Large intestine (tissue), 3 donors: ENCODE data around the gene PIGT. TPM values are rescaled to one million over a fixed set of nuclear protein-coding genes. Genes with fewer than 3 reads are reported as not detected.

ENCODE experiments used
- DNase-seq, 2 donors: peaks; one replicate each; pipeline versions ENCODE4 v3.0.0 to v3.0.0-alpha.2; 2013
- H3K27ac ChIP-seq: one replicate; pipeline ENCODE4 v1.5.1; 2013; ENCODE audit warnings: low read length
- H3K27me3 ChIP-seq: 2 replicates; pipeline ENCODE4 v1.6.1; 2013; ENCODE audit warnings: low read length; ENCODE audit not compliant: control insufficient read depth, insufficient read depth
- H3K36me3 ChIP-seq: 2 replicates; pipeline ENCODE4 v1.6.1; 2013; ENCODE audit warnings: low read length; ENCODE audit not compliant: control insufficient read depth, insufficient read depth
- H3K4me1 ChIP-seq: one replicate; pipeline ENCODE4 v1.6.1; 2013; ENCODE audit warnings: low read length; ENCODE audit not compliant: control insufficient read depth, insufficient read depth
- H3K4me3 ChIP-seq: one replicate; pipeline ENCODE4 v1.5.1; 2013; ENCODE audit warnings: low read length
- H3K9me3 ChIP-seq: one replicate; pipeline ENCODE4 v1.6.1; 2013; ENCODE audit warnings: mild to moderate bottlenecking, low read depth, low read length, moderate library complexity; ENCODE audit not compliant: control insufficient read depth
- WGBS: methylation state at CpG from one replicate; pipeline ENCODE4 v1.1.5; 2013; ENCODE audit warnings: low lambda C conversion rate; ENCODE audit not compliant: insufficient coverage; 5-methylcytosine and 5-hydroxymethylcytosine counted together
- polyA plus RNA-seq: library from polyadenylated mRNA; unstranded; fragments of 120-200 nt; gene quantifications from one replicate; pipeline ENCODE4 v1.2.1, GENCODE V29; 2013

PIGT gene
- polyA plus RNA-seq, 1 donor: 91.6 TPM

- Histone ChIP-seq H3K36me3 (peaks cover 2% of the 10 kb centered on the region), H3K9me3 (no peaks in the 10 kb centered on the region)
- no CpG with 5 or more reads among the region's 7 CpGs for WGBS
Observed at GRCh38 chr20:45395114-45395415, 20.9 kb upstream of the PIGT start.

GRCh38 chr20:45399018-45399417, 16.9 kb upstream of the PIGT start:
- H3K27ac ChIP-seq: no peak overlapping the region
- 100% methylated on average over 1 of the region's 1 CpG for WGBS
- H3K4me1 ChIP-seq: no peaks in the 10 kb centered on the region
- DNase-seq: no peak
- no peak overlapping the region for H3K4me3 ChIP-seq
- no peaks in the 10 kb centered on the region for H3K27me3 ChIP-seq
- H3K36me3 ChIP-seq: peaks cover 2% of the 10 kb centered on the region
- H3K9me3 ChIP-seq: peaks cover 5% of the 10 kb centered on the region

More at GRCh38 chr20:45395114-45395415, 20.9 kb upstream of the PIGT start:
- Histone ChIP-seq H3K4me3 (no peak overlapping the region), H3K27me3 (no peaks in the 10 kb centered on the region), H3K27ac (no peak overlapping the region), H3K4me1 (no peaks in the 10 kb centered on the region)
- DNase-seq: no peak

GRCh38 chr20:45400346-45401031, 15.5 kb upstream of the PIGT start:
- H3K27me3 ChIP-seq: peaks cover 3% of the 10 kb centered on the region
- no peak overlapping the region for H3K4me3 ChIP-seq
- no peak for DNase-seq
- WGBS: no CpG with 5 or more reads among the region's 6 CpGs
- peaks cover 2% of the 10 kb centered on the region for H3K4me1 ChIP-seq
- H3K27ac ChIP-seq: no peak overlapping the region
- peaks cover 5% of the 10 kb centered on the region for H3K9me3 ChIP-seq
- H3K36me3 ChIP-seq: no peaks in the 10 kb centered on the region

GRCh38 chr20:45402946-45403345, 13.0 kb upstream of the PIGT start:
- Histone ChIP-seq H3K4me3 (no peak overlapping the region), H3K36me3 (no peaks in the 10 kb centered on the region), H3K27ac (no peak overlapping the region), H3K9me3 (peaks cover 5% of the 10 kb centered on the region), H3K27me3 (peaks cover 15% of the 10 kb centered on the region), H3K4me1 (peaks cover 8% of the 10 kb centered on the region)
- DNase-seq: no peak
- WGBS: no CpG with 5 or more reads among the region's 1 CpG

GRCh38 chr20:45404438-45404837, 11.5 kb upstream of the PIGT start:
- Histone ChIP-seq H3K27me3 (peaks cover 15% of the 10 kb centered on the region), H3K27ac (no peak overlapping the region), H3K9me3 (peaks cover 5% of the 10 kb centered on the region), H3K4me1 (peaks cover 8% of the 10 kb centered on the region), H3K4me3 (no peak overlapping the region), H3K36me3 (peaks cover 5% of the 10 kb centered on the region)
- no peak for DNase-seq
- no CpG with 5 or more reads among the region's 1 CpG for WGBS

- peak overlapping the region; percentile 82 for H3K4me3 ChIP-seq
- no CpG with 5 or more reads among the region's 49 CpGs for WGBS
- H3K9me3 ChIP-seq: peaks cover under 1% of the 10 kb centered on the region
- peak in 1 of 2 donors; percentile 46 for DNase-seq
- H3K36me3 ChIP-seq: peaks cover 17% of the 10 kb centered on the region
- peak overlapping the region; percentile 22 for H3K27ac ChIP-seq
- peaks cover 15% of the 10 kb centered on the region for H3K27me3 ChIP-seq
- H3K4me1 ChIP-seq: peaks cover 14% of the 10 kb centered on the region
Observed at GRCh38 chr20:45405571-45406259, 10.2 kb upstream of the PIGT start.

GRCh38 chr20:45406260-45407066, 9.5 kb upstream of the PIGT start:
- peak overlapping the region; percentile 33 for H3K27ac ChIP-seq
- no peaks in the 10 kb centered on the region for H3K9me3 ChIP-seq
- H3K4me1 ChIP-seq: peaks cover 17% of the 10 kb centered on the region
- no CpG with 5 or more reads among the region's 87 CpGs for WGBS
- H3K27me3 ChIP-seq: peaks cover 15% of the 10 kb centered on the region
- DNase-seq: peak; percentile 24 to 73
- H3K4me3 ChIP-seq: peak overlapping the region; percentile 82
- H3K36me3 ChIP-seq: peaks cover 17% of the 10 kb centered on the region

GRCh38 chr20:45407067-45407745, 8.7 kb upstream of the PIGT start:
- peak overlapping the region; percentile 33 for H3K27ac ChIP-seq
- peak; percentile 29 to 61 for DNase-seq
- peaks cover 17% of the 10 kb centered on the region for H3K36me3 ChIP-seq
- no CpG with 5 or more reads among the region's 30 CpGs for WGBS
- H3K4me1 ChIP-seq: peaks cover 20% of the 10 kb centered on the region
- no peaks in the 10 kb centered on the region for H3K9me3 ChIP-seq
- H3K4me3 ChIP-seq: peak overlapping the region; percentile 82
- H3K27me3 ChIP-seq: peaks cover 15% of the 10 kb centered on the region

- H3K9me3 ChIP-seq: no peaks in the 10 kb centered on the region
- H3K36me3 ChIP-seq: peaks cover 17% of the 10 kb centered on the region
- peak within 1 kb of the TSS; percentile 33 for H3K27ac ChIP-seq
- peak within 1 kb of the TSS; percentile 82 for H3K4me3 ChIP-seq
- H3K27me3 ChIP-seq: peaks cover 15% of the 10 kb centered on the region
- no peak for DNase-seq
- peaks cover 20% of the 10 kb centered on the region for H3K4me1 ChIP-seq
- WGBS: 100% methylated on average over 1 of the region's 21 CpGs
Observed at GRCh38 chr20:45407783-45408645, 7.9 kb upstream of the PIGT start, which contains the start of gene DBNDD2. Gene DBNDD2, plus strand, starts transcription at chr20:45408289. Its CDS starts 179 bp downstream, at chr20:45408468.
